WTC11 (cell line): Measurements from ENCODE around the gene RABAC1. TPM values are rescaled to one million over a fixed set of nuclear protein-coding genes. Genes with fewer than 3 reads are reported as not detected.

Experiments
- ATAC-seq: fragments of 200-7000 bp; cut with Tn5 transposase; 2 replicates; pipeline ENCODE4 v1.10.0; 2021; ENCODE audit warnings: mild to moderate bottlenecking, moderate library complexity
- CTCF ChIA-PET: fragments of 300-600 bp; sonication (Branson Sonifier 250); formaldehyde crosslinking; loops from one replicate; lab custom pipeline; 2021; ENCODE audit warnings: antibody characterized with exemption; lab: Charles Lee
- POLR2A ChIA-PET: fragments of 350-600 bp; sonication (Branson Sonifier 250); formaldehyde crosslinking; loops from one replicate; lab custom pipeline; 2021; ENCODE audit warnings: antibody characterized with exemption; lab: Charles Lee
- DNase-seq: peaks from one replicate; pipeline ENCODE4 v3.0.0; 2021; ENCODE audit warnings: low spot score
- H3K27ac Mint-ChIP-seq: 2 replicates; pipeline ENCODE4 v1.8.0; 2021; ENCODE audit warnings: mixed read lengths
- H3K27me3 Mint-ChIP-seq: 2 replicates; pipeline ENCODE4 v1.8.0; 2021; ENCODE audit warnings: low read depth, mild to moderate bottlenecking, moderate library complexity, mixed read lengths
- H3K36me3 Mint-ChIP-seq: 2 replicates; pipeline ENCODE4 v1.8.0; 2021; ENCODE audit warnings: mixed read lengths
- H3K4me1 Mint-ChIP-seq: 2 replicates; pipeline ENCODE4 v1.8.0; 2022; ENCODE audit warnings: mixed read lengths
- H3K4me3 Mint-ChIP-seq: 2 replicates; pipeline ENCODE4 v1.8.0; 2021; ENCODE audit warnings: mild to moderate bottlenecking, moderate library complexity, mixed read lengths
- H3K9me3 Mint-ChIP-seq: 2 replicates; pipeline ENCODE4 v1.8.0; 2021; ENCODE audit warnings: mixed read lengths
- ATF1 ChIP-seq: sonication (generic); formaldehyde crosslinking; IDR thresholded peaks from 2 replicates; pipeline ENCODE4 v1.8.1; 2023; ENCODE audit warnings: mild to moderate bottlenecking, moderate library complexity, missing genetic modification reagents
- CBFB ChIP-seq: sonication (generic); formaldehyde crosslinking; IDR thresholded peaks from 2 replicates; pipeline ENCODE4 v1.8.1; 2022; ENCODE audit warnings: mild to moderate bottlenecking, low read depth, missing genetic modification reagents
- ESRRA ChIP-seq: sonication (generic); formaldehyde crosslinking; IDR thresholded peaks from 2 replicates; pipeline ENCODE4 v1.8.1; 2022; ENCODE audit warnings: mild to moderate bottlenecking, missing genetic modification reagents, borderline replicate concordance
- FOXK1 ChIP-seq: sonication (generic); formaldehyde crosslinking; IDR thresholded peaks from 2 replicates; pipeline ENCODE4 v1.8.0; 2022; ENCODE audit warnings: mild to moderate bottlenecking, moderate library complexity, missing genetic modification reagents
- GTF2I ChIP-seq: fragments of 250-450 bp; sonication (Bioruptor Pico); conservative IDR thresholded peaks from 2 replicates; pipeline ENCODE4 v1.4.0; 2021; ENCODE audit warnings: mild to moderate bottlenecking
- JAZF1 ChIP-seq: fragments of 250-450 bp; sonication (Bioruptor Pico); IDR thresholded peaks from 2 replicates; pipeline ENCODE4 v1.9.0; 2021; ENCODE audit warnings: moderate library complexity, mild to moderate bottlenecking, inconsistent platforms
- KAT7 ChIP-seq: sonication (generic); formaldehyde crosslinking; IDR thresholded peaks from 2 replicates; pipeline ENCODE4 v1.8.1; 2023; ENCODE audit warnings: missing genetic modification reagents, mild to moderate bottlenecking, borderline replicate concordance
- NFATC4 ChIP-seq: fragments of 250-450 bp; sonication (Bioruptor Pico); IDR thresholded peaks from 2 replicates; pipeline ENCODE4 v1.9.0; 2021; ENCODE audit warnings: mild to moderate bottlenecking
- NFYB ChIP-seq: sonication (generic); formaldehyde crosslinking; conservative IDR thresholded peaks from 2 replicates; pipeline ENCODE4 v1.8.0; 2022; ENCODE audit warnings: low read depth, missing genetic modification reagents
- SMAD4 ChIP-seq: sonication (generic); formaldehyde crosslinking; IDR thresholded peaks from 2 replicates; pipeline ENCODE4 v1.8.0; 2022; ENCODE audit warnings: mild to moderate bottlenecking, missing genetic modification reagents
- TCF7 ChIP-seq: sonication (generic); formaldehyde crosslinking; IDR thresholded peaks from 2 replicates; pipeline ENCODE4 v1.8.0; 2022; ENCODE audit warnings: mild to moderate bottlenecking, low read depth, missing genetic modification reagents, moderate library complexity
- ZNF138 ChIP-seq: sonication (generic); formaldehyde crosslinking; conservative IDR thresholded peaks from 2 replicates; pipeline ENCODE4 v1.8.1; 2022; ENCODE audit warnings: mild to moderate bottlenecking, moderate library complexity, missing genetic modification reagents
- ZNF219 ChIP-seq: sonication (generic); formaldehyde crosslinking; IDR thresholded peaks from 2 replicates; pipeline ENCODE4 v1.8.0; 2023; ENCODE audit warnings: missing genetic modification reagents, mild to moderate bottlenecking, borderline replicate concordance
- ZNF317 ChIP-seq: sonication (generic); formaldehyde crosslinking; IDR thresholded peaks from 2 replicates; pipeline ENCODE4 v1.8.1; 2023; ENCODE audit warnings: low read depth, mild to moderate bottlenecking, moderate library complexity, missing genetic modification reagents, borderline replicate concordance
- ZNF671 ChIP-seq: fragments of 250-450 bp; sonication (Bioruptor Pico); IDR thresholded peaks from 2 replicates; pipeline ENCODE4 v1.8.0; 2021; ENCODE audit warnings: mild to moderate bottlenecking
- total RNA-seq: library from RNA; stranded (reverse); gene quantifications from 3 replicates; pipeline ENCODE4 v1.2.3, GENCODE V29; 2021
- TF ChIP-seq, protein P1 (sequence below): fragments of 250-450 bp; sonication (Bioruptor Pico); IDR thresholded peaks from 2 replicates; pipeline ENCODE4 v2.1.2; 2022; ENCODE audit warnings: mild to moderate bottlenecking, moderate library complexity
- TF ChIP-seq, protein P2 (sequence below): sonication (generic); formaldehyde crosslinking; IDR thresholded peaks from 2 replicates; pipeline ENCODE4 v1.8.1; 2023; ENCODE audit warnings: mild to moderate bottlenecking, missing genetic modification reagents
- TF ChIP-seq, protein P3 (sequence below): sonication (generic); formaldehyde crosslinking; IDR thresholded peaks from 2 replicates; pipeline ENCODE4 v1.8.1; 2022; ENCODE audit warnings: mild to moderate bottlenecking, missing genetic modification reagents, moderate library complexity, borderline replicate concordance
- TF ChIP-seq, protein P4 (sequence below): fragments of 250-450 bp; sonication (Bioruptor Pico); IDR thresholded peaks from 2 replicates; pipeline ENCODE4 v1.8.0; 2021; ENCODE audit warnings: mild to moderate bottlenecking
- TF ChIP-seq, protein P5 (sequence below): sonication (generic); formaldehyde crosslinking; conservative IDR thresholded peaks from 2 replicates; pipeline ENCODE4 v1.8.1; 2023; ENCODE audit warnings: mild to moderate bottlenecking, low read depth, missing genetic modification reagents, moderate library complexity
- TF ChIP-seq, protein P6 (sequence below): fragments of 250-450 bp; sonication (Bioruptor Pico); IDR thresholded peaks from 2 replicates; pipeline ENCODE4 v1.9.0; 2021; ENCODE audit warnings: mild to moderate bottlenecking
- TF ChIP-seq, protein P7 (sequence below): sonication (generic); formaldehyde crosslinking; IDR thresholded peaks from 2 replicates; pipeline ENCODE4 v1.8.1; 2023; ENCODE audit warnings: mild to moderate bottlenecking, missing genetic modification reagents, moderate library complexity
- TF ChIP-seq, protein P8 (sequence below): sonication (generic); formaldehyde crosslinking; IDR thresholded peaks from 2 replicates; pipeline ENCODE4 v1.8.1; 2023; ENCODE audit warnings: mild to moderate bottlenecking, missing genetic modification reagents, borderline replicate concordance

Gene RABAC1
- total RNA-seq, 1 experiment from 2014 or later = 159 TPM

DNA sequence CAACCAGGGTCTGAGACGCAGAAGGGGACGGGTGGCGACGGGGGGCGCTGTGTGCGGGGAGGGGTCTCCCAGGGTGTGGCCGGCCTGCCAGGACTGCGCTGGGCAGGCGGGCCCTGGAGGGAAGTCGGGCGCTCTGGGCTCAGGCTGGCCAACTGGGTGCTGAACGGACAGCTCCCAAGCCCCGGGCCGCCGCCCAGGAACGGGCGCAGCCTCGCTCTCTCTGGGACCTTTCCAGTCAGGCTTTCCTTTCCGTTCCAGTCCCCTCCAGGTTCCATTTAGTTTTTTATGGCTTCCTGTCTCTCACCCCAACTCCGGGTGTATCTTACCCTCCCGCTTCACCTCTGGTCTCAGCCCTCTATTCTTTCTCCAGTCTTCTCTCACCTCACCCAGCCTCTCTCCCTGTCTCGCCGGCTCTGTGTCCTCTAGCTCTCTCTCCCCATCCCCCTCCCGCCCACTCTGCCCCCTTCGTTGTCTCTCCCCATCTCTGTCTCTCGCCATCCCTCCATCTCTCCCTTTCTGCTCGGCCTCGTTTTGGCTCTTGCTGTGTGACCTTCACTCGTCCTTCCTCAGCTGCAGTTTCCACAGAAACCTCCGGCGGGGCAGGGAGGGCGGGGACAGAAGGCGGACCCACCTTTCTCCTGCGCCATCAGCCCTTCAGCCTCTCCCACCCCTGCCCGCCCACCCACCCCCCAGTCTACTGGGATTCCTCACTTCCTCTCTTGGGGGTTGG lies 38.2 kb upstream of the RABAC1 start:
- Mint-ChIP-seq H3K9me3 (no peaks in the 10 kb centered on the region), H3K27ac (no peak overlapping the region), H3K4me1 (peaks cover 29% of the 10 kb centered on the region), H3K36me3 (peaks cover 12% of the 10 kb centered on the region), H3K4me3 (peak overlapping the region; percentile 72), H3K27me3 (peaks cover 72% of the 10 kb centered on the region)
- ATAC-seq = peak; percentile 48
- ChIA-PET CTCF (interaction anchor here (0.5 to 5.3 kb wide), 12 partner anchors 9 to 570 kb away, joined by 3 to 50 read pairs (median 4); partner anchors contain the start of genes B3GNT8, POU2F2, RABAC1 and RPS19), POLR2A (no interaction called here)
- DNase-seq = peak; percentile 81
- TF ChIP-seq ZNF219 (CRISPR knock-in tag) (no peak; the same call in 1 of the 2 replicates), ZNF671 (no peak), ATF1 (no peak), SMAD4 (CRISPR knock-in tag) (0 out of 2 replicates have a peak, but pooled peaks have one; percentile 59), TCF7 (CRISPR knock-in tag) (no peak), KAT7 (CRISPR knock-in tag) (0 out of 2 replicates have a peak, but pooled peaks have one; percentile 66), JAZF1 (CRISPR knock-in tag) (no peak), ESRRA (CRISPR knock-in tag) (0 out of 2 replicates have a peak, but pooled peaks have one; percentile 60), ZNF138 (no peak), GTF2I (CRISPR knock-in tag) (no peak), FOXK1 (CRISPR knock-in tag) (no peak), CBFB (CRISPR knock-in tag) (no peak), NFATC4 (no peak), ZNF317 (no peak), NFYB (CRISPR knock-in tag) (no peak)
- TF ChIP-seq, protein P1, sequence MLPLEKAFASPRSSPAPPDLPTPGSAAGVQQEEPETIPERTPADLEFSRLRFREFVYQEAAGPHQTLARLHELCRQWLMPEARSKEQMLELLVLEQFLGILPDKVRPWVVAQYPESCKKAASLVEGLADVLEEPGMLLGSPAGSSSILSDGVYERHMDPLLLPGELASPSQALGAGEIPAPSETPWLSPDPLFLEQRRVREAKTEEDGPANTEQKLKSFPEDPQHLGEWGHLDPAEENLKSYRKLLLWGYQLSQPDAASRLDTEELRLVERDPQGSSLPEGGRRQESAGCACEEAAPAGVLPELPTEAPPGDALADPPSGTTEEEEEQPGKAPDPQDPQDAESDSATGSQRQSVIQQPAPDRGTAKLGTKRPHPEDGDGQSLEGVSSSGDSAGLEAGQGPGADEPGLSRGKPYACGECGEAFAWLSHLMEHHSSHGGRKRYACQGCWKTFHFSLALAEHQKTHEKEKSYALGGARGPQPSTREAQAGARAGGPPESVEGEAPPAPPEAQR (CRISPR knock-in tag) = no peak
- TF ChIP-seq, protein P2, sequence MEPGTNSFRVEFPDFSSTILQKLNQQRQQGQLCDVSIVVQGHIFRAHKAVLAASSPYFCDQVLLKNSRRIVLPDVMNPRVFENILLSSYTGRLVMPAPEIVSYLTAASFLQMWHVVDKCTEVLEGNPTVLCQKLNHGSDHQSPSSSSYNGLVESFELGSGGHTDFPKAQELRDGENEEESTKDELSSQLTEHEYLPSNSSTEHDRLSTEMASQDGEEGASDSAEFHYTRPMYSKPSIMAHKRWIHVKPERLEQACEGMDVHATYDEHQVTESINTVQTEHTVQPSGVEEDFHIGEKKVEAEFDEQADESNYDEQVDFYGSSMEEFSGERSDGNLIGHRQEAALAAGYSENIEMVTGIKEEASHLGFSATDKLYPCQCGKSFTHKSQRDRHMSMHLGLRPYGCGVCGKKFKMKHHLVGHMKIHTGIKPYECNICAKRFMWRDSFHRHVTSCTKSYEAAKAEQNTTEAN (CRISPR knock-in tag) = no peak
- TF ChIP-seq, protein P3, sequence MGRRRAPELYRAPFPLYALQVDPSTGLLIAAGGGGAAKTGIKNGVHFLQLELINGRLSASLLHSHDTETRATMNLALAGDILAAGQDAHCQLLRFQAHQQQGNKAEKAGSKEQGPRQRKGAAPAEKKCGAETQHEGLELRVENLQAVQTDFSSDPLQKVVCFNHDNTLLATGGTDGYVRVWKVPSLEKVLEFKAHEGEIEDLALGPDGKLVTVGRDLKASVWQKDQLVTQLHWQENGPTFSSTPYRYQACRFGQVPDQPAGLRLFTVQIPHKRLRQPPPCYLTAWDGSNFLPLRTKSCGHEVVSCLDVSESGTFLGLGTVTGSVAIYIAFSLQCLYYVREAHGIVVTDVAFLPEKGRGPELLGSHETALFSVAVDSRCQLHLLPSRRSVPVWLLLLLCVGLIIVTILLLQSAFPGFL (CRISPR knock-in tag) = no peak
- TF ChIP-seq, protein P4, sequence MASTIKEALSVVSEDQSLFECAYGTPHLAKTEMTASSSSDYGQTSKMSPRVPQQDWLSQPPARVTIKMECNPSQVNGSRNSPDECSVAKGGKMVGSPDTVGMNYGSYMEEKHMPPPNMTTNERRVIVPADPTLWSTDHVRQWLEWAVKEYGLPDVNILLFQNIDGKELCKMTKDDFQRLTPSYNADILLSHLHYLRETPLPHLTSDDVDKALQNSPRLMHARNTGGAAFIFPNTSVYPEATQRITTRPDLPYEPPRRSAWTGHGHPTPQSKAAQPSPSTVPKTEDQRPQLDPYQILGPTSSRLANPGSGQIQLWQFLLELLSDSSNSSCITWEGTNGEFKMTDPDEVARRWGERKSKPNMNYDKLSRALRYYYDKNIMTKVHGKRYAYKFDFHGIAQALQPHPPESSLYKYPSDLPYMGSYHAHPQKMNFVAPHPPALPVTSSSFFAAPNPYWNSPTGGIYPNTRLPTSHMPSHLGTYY (CRISPR knock-in tag) = no peak
- TF ChIP-seq, protein P5, sequence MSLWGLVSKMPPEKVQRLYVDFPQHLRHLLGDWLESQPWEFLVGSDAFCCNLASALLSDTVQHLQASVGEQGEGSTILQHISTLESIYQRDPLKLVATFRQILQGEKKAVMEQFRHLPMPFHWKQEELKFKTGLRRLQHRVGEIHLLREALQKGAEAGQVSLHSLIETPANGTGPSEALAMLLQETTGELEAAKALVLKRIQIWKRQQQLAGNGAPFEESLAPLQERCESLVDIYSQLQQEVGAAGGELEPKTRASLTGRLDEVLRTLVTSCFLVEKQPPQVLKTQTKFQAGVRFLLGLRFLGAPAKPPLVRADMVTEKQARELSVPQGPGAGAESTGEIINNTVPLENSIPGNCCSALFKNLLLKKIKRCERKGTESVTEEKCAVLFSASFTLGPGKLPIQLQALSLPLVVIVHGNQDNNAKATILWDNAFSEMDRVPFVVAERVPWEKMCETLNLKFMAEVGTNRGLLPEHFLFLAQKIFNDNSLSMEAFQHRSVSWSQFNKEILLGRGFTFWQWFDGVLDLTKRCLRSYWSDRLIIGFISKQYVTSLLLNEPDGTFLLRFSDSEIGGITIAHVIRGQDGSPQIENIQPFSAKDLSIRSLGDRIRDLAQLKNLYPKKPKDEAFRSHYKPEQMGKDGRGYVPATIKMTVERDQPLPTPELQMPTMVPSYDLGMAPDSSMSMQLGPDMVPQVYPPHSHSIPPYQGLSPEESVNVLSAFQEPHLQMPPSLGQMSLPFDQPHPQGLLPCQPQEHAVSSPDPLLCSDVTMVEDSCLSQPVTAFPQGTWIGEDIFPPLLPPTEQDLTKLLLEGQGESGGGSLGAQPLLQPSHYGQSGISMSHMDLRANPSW (CRISPR knock-in tag) = no peak
- TF ChIP-seq, protein P6, sequence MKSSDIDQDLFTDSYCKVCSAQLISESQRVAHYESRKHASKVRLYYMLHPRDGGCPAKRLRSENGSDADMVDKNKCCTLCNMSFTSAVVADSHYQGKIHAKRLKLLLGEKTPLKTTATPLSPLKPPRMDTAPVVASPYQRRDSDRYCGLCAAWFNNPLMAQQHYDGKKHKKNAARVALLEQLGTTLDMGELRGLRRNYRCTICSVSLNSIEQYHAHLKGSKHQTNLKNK = no peak
- TF ChIP-seq, protein P7, sequence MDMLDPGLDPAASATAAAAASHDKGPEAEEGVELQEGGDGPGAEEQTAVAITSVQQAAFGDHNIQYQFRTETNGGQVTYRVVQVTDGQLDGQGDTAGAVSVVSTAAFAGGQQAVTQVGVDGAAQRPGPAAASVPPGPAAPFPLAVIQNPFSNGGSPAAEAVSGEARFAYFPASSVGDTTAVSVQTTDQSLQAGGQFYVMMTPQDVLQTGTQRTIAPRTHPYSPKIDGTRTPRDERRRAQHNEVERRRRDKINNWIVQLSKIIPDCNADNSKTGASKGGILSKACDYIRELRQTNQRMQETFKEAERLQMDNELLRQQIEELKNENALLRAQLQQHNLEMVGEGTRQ (CRISPR knock-in tag) = no peak
- TF ChIP-seq, protein P8, sequence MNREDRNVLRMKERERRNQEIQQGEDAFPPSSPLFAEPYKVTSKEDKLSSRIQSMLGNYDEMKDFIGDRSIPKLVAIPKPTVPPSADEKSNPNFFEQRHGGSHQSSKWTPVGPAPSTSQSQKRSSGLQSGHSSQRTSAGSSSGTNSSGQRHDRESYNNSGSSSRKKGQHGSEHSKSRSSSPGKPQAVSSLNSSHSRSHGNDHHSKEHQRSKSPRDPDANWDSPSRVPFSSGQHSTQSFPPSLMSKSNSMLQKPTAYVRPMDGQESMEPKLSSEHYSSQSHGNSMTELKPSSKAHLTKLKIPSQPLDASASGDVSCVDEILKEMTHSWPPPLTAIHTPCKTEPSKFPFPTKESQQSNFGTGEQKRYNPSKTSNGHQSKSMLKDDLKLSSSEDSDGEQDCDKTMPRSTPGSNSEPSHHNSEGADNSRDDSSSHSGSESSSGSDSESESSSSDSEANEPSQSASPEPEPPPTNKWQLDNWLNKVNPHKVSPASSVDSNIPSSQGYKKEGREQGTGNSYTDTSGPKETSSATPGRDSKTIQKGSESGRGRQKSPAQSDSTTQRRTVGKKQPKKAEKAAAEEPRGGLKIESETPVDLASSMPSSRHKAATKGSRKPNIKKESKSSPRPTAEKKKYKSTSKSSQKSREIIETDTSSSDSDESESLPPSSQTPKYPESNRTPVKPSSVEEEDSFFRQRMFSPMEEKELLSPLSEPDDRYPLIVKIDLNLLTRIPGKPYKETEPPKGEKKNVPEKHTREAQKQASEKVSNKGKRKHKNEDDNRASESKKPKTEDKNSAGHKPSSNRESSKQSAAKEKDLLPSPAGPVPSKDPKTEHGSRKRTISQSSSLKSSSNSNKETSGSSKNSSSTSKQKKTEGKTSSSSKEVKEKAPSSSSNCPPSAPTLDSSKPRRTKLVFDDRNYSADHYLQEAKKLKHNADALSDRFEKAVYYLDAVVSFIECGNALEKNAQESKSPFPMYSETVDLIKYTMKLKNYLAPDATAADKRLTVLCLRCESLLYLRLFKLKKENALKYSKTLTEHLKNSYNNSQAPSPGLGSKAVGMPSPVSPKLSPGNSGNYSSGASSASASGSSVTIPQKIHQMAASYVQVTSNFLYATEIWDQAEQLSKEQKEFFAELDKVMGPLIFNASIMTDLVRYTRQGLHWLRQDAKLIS (CRISPR knock-in tag) = no peak
